Right atrium auricular region (tissue), 2 donors: Measurements from ENCODE around the gene FLCN. TPM values are rescaled to one million over a fixed set of nuclear protein-coding genes. Genes with fewer than 3 reads are reported as not detected.

Experiments used
- DNase-seq: peaks from one replicate; pipeline ENCODE4 v3.0.0-alpha.2; 2019; ENCODE audit warnings: low spot score
- H3K27ac ChIP-seq, 2 donors: fragments of 200-600 bp; sonication (generic); 1 replicate in 1 of 2; 2 replicates in 1 of 2; pipeline ENCODE4 v1.5.1; 2016 to 2019
- H3K27me3 ChIP-seq, 2 donors: fragments of 200-600 bp; sonication (generic); one replicate each; pipeline versions ENCODE4 v1.5.1 to v1.6.0; 2017 to 2019
- H3K36me3 ChIP-seq: fragments of 200-600 bp; sonication (generic); one replicate; pipeline ENCODE4 v1.5.1; 2016
- H3K4me1 ChIP-seq, 2 donors: fragments of 200-600 bp; sonication (generic); one replicate each; pipeline versions ENCODE4 v1.5.1 to v1.6.0; 2017 to 2019
- H3K4me3 ChIP-seq, 2 donors: fragments of 200-600 bp; sonication (generic); 1 replicate in 1 of 2; 2 replicates in 1 of 2; pipeline ENCODE4 v1.5.1; 2017 to 2019; ENCODE audit warnings: mild to moderate bottlenecking in 1 of 2, moderate library complexity in 1 of 2
- H3K9me3 ChIP-seq, 2 donors: fragments of 200-600 bp; sonication (generic); one replicate each; pipeline ENCODE4 v1.5.1; 2019
- CTCF ChIP-seq, 2 donors: fragments of 200-600 bp; sonication (generic); IDR thresholded peaks; one replicate each; pipeline ENCODE4 v1.5.1; 2019; ENCODE audit warnings: antibody characterized with exemption in 2 of 2
- total RNA-seq, 2 donors: library from RNA; depleted of rRNA; stranded (reverse); fragments of >200 nt; gene quantifications; one replicate each; pipeline ENCODE4 v1.1.0, GENCODE V29; 2016

The FLCN gene
- total RNA-seq, 2 donors from 2014 or later: 22.7 to 23.7 TPM

DNA sequence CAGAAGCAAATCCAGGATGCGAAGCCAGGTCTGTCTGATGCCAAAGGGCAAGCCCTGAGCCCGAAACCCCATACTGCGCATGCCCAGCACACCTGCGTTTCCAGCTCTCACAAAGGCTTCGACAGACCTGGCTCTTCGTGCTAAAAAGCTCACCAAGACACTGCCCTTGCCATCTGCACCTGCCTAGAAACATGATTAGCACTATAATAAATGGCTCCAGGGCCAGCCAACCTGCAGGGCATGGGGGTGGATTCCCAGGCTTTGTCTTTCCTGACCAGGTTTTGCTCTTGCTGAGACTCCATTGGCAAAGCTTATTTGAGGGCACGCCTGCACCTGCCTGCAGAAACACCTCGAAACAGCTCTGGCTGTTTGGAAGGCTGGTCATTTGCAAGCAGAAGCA lies 16.4 kb downstream of the FLCN start:
- H3K36me3 ChIP-seq: peaks cover 97% of the 10 kb centered on the region
- H3K4me1 ChIP-seq: no peaks in the 10 kb centered on the region
- H3K27ac ChIP-seq: no peak overlapping the region
- no peak for DNase-seq
- TF ChIP-seq CTCF (IDR thresholded peaks at IDR 0.05): no peak
- no peaks in the 10 kb centered on the region for H3K9me3 ChIP-seq
- H3K4me3 ChIP-seq: no peak overlapping the region
- no peaks in the 10 kb centered on the region for H3K27me3 ChIP-seq

GRCh38 chr17:17217995-17218394 lies 19.0 kb downstream of the FLCN start:
- Histone ChIP-seq H3K4me3 (no peak overlapping the region), H3K36me3 (peaks cover 97% of the 10 kb centered on the region), H3K27me3 (no peaks in the 10 kb centered on the region), H3K27ac (no peak overlapping the region), H3K9me3 (no peaks in the 10 kb centered on the region), H3K4me1 (no peaks in the 10 kb centered on the region)
- no peak for DNase-seq
- no peak for TF ChIP-seq CTCF (IDR thresholded peaks at IDR 0.05)

GRCh38 chr17:17216776-17217175 lies 20.2 kb downstream of the FLCN start:
- Histone ChIP-seq H3K36me3 (peaks cover 89% of the 10 kb centered on the region), H3K9me3 (no peaks in the 10 kb centered on the region), H3K4me3 (no peak overlapping the region), H3K27me3 (no peaks in the 10 kb centered on the region), H3K4me1 (no peaks in the 10 kb centered on the region), H3K27ac (no peak overlapping the region)
- no peak for DNase-seq
- no peak for TF ChIP-seq CTCF (IDR thresholded peaks at IDR 0.05)

DNA sequence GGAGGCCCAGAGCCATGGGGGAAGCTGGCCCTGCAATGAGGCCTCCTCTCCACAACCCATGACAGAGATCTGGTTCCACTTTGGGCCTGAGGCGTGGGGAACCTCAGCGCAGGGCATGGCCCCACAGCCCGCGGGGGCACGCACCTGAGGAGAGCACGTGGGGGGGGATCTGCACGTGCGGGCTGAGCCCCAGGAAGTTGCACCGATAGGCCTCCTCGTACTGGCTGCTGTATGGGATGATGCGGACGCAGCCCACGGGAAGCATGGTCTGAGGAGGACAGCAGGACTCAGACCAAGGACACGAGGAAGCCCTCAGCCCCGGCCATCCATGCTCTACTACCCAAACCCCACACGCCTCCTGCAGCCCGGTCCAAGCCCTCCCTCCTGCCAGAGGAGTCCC lies 20.7 kb downstream of the FLCN start:
- Histone ChIP-seq H3K36me3 (peaks cover 84% of the 10 kb centered on the region), H3K27ac (no peak overlapping the region), H3K4me3 (no peak overlapping the region), H3K9me3 (no peaks in the 10 kb centered on the region), H3K27me3 (no peaks in the 10 kb centered on the region), H3K4me1 (no peaks in the 10 kb centered on the region)
- DNase-seq: no peak
- TF ChIP-seq CTCF (IDR thresholded peaks at IDR 0.05): no peak

DNA sequence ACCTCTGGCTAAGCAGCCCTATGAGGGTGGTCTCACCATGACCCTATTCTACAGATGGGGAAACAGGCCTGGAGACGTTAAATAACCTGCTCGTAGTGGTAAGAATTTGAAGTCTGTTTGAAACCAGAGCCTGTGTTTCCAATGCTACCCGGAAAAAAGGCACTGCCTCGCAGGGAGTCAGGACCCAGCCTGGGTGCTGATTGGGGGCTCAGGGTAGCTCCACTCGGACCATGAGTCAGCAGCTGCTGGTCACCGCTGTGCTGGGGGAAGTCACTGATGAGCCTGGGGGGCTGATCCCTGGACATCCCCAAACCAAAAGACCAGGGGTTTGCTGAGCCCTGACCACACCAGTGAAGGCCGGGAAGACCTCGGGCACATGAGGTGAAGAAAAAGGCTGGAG lies 21.4 kb downstream of the FLCN start:
- no peak for DNase-seq
- Histone ChIP-seq H3K27ac (no peak overlapping the region), H3K27me3 (no peaks in the 10 kb centered on the region), H3K4me1 (no peaks in the 10 kb centered on the region), H3K9me3 (no peaks in the 10 kb centered on the region), H3K4me3 (no peak overlapping the region), H3K36me3 (peaks cover 77% of the 10 kb centered on the region)
- no peak for TF ChIP-seq CTCF (IDR thresholded peaks at IDR 0.05)

GRCh38 chr17:17214646-17215436 lies 22.1 kb downstream of the FLCN start:
- Histone ChIP-seq H3K4me1 (no peaks in the 10 kb centered on the region), H3K27ac (no peak overlapping the region), H3K36me3 (peaks cover 70% of the 10 kb centered on the region), H3K4me3 (no peak overlapping the region), H3K9me3 (no peaks in the 10 kb centered on the region), H3K27me3 (no peaks in the 10 kb centered on the region)
- DNase-seq: no peak
- TF ChIP-seq CTCF (IDR thresholded peaks at IDR 0.05): no peak
